Central memory CD8-positive, alpha-beta T cell (primary cell): Measurements from ENCODE around the gene DEFB129.
"Not testable (repeated sequence)": the region's sequence is repeated elsewhere in the genome, so short reads cannot be mapped to it uniquely, and the experiment has no call there.

Experiments
- ATAC-seq: fragments of 150-1000 bp; cut with Tn5 transposase; replicated peaks from 2 replicates; pipeline ENCODE4 v1.10.0; 2022; ENCODE audit warnings: mild to moderate bottlenecking, moderate FRiP score, moderate number of reproducible peaks; ENCODE audit not compliant: poor library complexity, severe bottlenecking; ENCODE audit errors: extremely low read depth
- DNase-seq, 2 donors: peaks; one replicate each; pipeline ENCODE4 v3.0.0; 2021; ENCODE audit warnings: low spot score in 2 of 2
- H3K27ac Mint-ChIP-seq: one replicate; pipeline ENCODE4 v1.8.0; 2022; ENCODE audit warnings: low read depth, mild to moderate bottlenecking, moderate library complexity, mixed read lengths
- H3K27me3 Mint-ChIP-seq: one replicate; pipeline ENCODE4 v1.8.0; 2022; ENCODE audit warnings: mixed read lengths
- H3K36me3 Mint-ChIP-seq: one replicate; pipeline ENCODE4 v1.8.0; 2022; ENCODE audit warnings: mild to moderate bottlenecking, moderate library complexity, mixed read lengths; ENCODE audit not compliant: insufficient read depth
- H3K4me1 Mint-ChIP-seq: one replicate; pipeline ENCODE4 v1.8.0; 2022; ENCODE audit warnings: mixed read lengths
- H3K4me3 Mint-ChIP-seq: one replicate; pipeline ENCODE4 v1.8.0; 2022; ENCODE audit warnings: mild to moderate bottlenecking, moderate library complexity, mixed read lengths
- H3K9me3 Mint-ChIP-seq: one replicate; pipeline ENCODE4 v1.8.0; 2022; ENCODE audit warnings: mixed read lengths

Gene DEFB129

GRCh38 chr20:219290-220115 lies 7.6 kb upstream of the DEFB129 start:
- H3K9me3 Mint-ChIP-seq: no peaks in the 10 kb centered on the region
- no peaks in the 10 kb centered on the region for H3K4me1 Mint-ChIP-seq
- H3K4me3 Mint-ChIP-seq: no peak overlapping the region
- no peak for ATAC-seq
- no peaks in the 10 kb centered on the region for H3K36me3 Mint-ChIP-seq
- no peak overlapping the region for H3K27ac Mint-ChIP-seq
- H3K27me3 Mint-ChIP-seq: peaks cover 71% of the 10 kb centered on the region
- DNase-seq: no peak

DNA sequence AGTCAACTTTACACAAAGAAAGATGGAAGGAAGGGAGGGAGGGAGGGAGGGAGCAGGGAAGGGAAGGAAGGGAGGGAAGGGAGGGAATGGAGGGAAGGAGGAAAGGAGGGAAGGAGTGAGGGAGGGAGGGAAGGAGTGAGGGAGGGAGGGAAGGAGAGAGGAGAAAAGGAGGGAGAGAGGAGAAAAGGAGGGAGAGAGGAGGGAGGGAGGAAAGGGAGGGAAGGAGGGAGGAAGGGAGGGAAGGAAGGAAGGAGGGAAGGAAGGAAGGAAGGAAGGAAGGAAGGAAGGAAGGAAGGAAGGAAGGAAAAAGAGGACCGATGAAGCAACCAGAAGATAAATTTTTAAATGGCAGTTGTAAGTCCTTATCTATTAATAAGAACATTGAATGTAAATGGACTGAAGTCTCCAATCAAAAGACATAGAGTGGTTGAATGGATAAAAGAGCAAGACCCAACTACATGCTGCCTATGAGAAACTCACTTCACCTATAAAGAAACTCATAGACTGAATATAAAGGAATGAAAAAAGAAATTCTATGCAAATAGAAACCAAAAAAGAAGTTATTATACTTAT lies 5.7 kb upstream of the DEFB129 start:
- DNase-seq (no peak), ATAC-seq (no peak)
- Mint-ChIP-seq H3K4me3 (no peak overlapping the region), H3K4me1 (no peaks in the 10 kb centered on the region), H3K36me3 (no peaks in the 10 kb centered on the region), H3K27me3 (peaks cover 86% of the 10 kb centered on the region), H3K27ac (no peak overlapping the region), H3K9me3 (no peaks in the 10 kb centered on the region)

- H3K36me3 Mint-ChIP-seq, H3K4me3 Mint-ChIP-seq, H3K27ac Mint-ChIP-seq, H3K4me1 Mint-ChIP-seq, ATAC-seq, DNase-seq, H3K9me3 Mint-ChIP-seq: not testable (repeated sequence)
- peaks cover 61% of the 10 kb centered on the region for H3K27me3 Mint-ChIP-seq
Measured at GRCh38 chr20:225879-226278, 1.2 kb upstream of the DEFB129 start.

DNA sequence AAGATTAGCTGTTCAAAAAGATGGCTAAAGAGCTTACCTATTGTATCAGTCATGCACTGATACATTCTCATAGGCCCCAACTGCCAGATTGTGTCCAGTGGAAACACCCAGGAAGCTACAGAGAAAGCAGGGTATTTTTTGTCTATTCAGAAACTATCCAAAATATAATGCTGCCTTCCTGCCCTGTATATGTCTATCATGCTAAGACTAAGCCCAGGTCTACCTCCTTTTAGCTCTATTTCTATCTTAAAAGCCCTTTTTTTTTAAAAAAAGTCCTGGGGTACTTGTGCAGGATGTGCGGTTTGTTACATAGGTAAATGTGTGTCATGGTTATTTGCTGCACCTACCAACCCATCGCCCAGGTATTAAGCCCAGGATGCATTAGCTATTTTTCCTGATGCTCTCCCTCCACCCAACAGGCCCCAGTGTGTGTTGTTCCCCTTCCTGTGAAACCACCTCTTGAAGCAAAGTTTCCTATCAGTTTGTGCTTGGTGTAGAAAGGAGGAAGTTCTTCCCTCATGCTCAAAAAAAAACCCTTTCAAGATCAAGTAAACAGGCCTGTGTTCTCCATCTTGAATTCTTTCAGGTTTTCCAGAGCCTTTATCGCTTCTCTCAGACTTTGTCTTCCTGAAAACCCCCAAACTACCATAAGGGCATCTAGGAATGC lies 514 bp downstream of the DEFB129 start:
- Mint-ChIP-seq H3K9me3 (no peaks in the 10 kb centered on the region), H3K36me3 (no peaks in the 10 kb centered on the region), H3K27ac (no peak overlapping the region), H3K27me3 (peaks cover 44% of the 10 kb centered on the region), H3K4me1 (no peaks in the 10 kb centered on the region), H3K4me3 (no peak overlapping the region)
- ATAC-seq (no peak), DNase-seq (no peak)

DNA sequence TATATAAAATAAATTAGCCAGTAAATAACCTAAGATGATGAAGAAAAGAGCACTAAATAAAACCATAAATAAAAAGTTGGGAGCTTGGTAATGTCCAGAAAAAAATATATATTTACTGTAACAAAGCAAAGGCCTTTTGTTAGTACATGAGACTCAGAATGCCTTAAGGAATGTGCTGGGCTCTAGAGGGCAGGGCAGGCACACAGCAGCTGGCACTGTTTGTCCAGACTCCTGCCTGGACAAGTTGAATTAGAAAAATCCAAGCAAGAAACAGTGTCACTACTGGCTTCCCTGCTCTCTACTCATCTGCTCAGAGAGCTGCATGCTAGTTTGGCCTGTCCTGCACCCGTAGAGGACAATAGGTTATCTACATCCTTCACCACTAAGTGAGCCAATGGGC lies 8.8 kb downstream of the DEFB129 start:
- peaks cover 11% of the 10 kb centered on the region for H3K27me3 Mint-ChIP-seq
- no peak overlapping the region for H3K4me3 Mint-ChIP-seq
- no peak overlapping the region for H3K27ac Mint-ChIP-seq
- H3K4me1 Mint-ChIP-seq: peaks cover 7% of the 10 kb centered on the region
- ATAC-seq: no peak
- H3K36me3 Mint-ChIP-seq: no peaks in the 10 kb centered on the region
- no peaks in the 10 kb centered on the region for H3K9me3 Mint-ChIP-seq
- no peak for DNase-seq

DNA sequence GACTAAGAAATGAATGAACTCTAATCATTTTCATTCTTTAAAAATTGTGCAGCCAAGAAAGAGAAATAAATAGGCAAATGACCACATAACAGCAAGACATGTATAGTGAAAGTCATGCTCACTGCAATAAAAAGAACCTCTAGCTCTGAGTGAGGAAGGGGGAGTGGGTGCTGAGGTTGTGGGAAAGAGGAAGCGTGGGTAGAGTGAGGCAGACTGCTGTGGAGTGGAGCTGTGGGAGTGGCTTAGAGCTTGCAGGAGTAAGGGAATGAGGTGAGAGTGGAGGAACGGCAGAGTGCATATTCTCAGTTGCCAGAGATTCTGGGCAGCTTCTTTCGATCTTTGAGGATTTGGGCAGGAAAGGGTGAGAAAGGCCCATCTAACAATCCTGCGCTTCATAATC lies 10.4 kb downstream of the DEFB129 start:
- no peaks in the 10 kb centered on the region for H3K36me3 Mint-ChIP-seq
- peak overlapping the region; percentile 56 for H3K27ac Mint-ChIP-seq
- no peak for DNase-seq
- peak overlapping the region; percentile 44 for H3K4me3 Mint-ChIP-seq
- no peak for ATAC-seq
- H3K4me1 Mint-ChIP-seq: peaks cover 7% of the 10 kb centered on the region
- H3K9me3 Mint-ChIP-seq: no peaks in the 10 kb centered on the region
- peaks cover 12% of the 10 kb centered on the region for H3K27me3 Mint-ChIP-seq

DNA sequence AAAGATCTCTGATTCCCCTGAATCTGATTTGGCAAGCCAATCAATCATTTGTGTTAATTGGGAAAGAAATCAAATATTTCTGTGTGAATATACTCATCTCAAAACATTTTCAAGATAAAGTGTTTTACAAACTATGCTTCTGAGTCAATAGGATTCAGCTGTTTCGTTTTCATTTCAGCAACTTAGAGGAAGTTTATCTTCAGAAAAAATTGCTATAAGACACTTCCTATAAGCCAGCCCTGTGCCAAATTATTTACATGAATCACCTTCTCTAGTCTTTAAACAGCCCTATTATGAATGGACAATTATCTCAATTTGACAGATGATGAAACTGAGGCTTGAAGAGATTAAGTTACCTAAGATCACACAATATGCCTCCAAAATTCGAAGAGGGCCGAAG lies 10.9 kb downstream of the DEFB129 start:
- Mint-ChIP-seq H3K4me3 (peak overlapping the region; percentile 44), H3K27ac (peak overlapping the region; percentile 56), H3K9me3 (no peaks in the 10 kb centered on the region), H3K27me3 (peaks cover 17% of the 10 kb centered on the region), H3K36me3 (no peaks in the 10 kb centered on the region), H3K4me1 (peaks cover 7% of the 10 kb centered on the region)
- ATAC-seq (no peak), DNase-seq (no peak)

DNA sequence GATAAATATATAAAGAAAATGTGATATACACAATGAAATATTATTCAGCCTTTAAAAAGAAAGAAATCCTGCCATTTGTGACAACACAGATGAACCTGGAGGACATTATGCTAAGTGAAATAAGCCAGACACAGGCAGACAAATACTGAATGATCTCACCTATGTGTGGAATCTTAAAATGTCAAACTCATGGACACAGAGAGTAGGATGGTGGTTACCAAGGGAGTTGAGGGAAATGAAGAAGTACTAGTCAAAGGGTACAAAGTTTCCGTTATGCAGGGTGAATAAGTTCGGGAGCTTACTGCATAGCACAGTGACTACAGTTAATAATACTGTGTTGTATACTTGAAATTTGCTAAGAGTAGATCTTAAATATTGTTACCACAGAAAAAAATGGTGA lies 15.8 kb downstream of the DEFB129 start:
- no peaks in the 10 kb centered on the region for H3K4me1 Mint-ChIP-seq
- H3K9me3 Mint-ChIP-seq: no peaks in the 10 kb centered on the region
- H3K4me3 Mint-ChIP-seq: no peak overlapping the region
- ATAC-seq (no peak), DNase-seq (no peak)
- peaks cover 29% of the 10 kb centered on the region for H3K27me3 Mint-ChIP-seq
- no peaks in the 10 kb centered on the region for H3K36me3 Mint-ChIP-seq
- no peak overlapping the region for H3K27ac Mint-ChIP-seq

GRCh38 chr20:251354-251753 lies 24.3 kb downstream of the DEFB129 start:
- H3K27ac Mint-ChIP-seq: no peak overlapping the region
- DNase-seq (no peak), ATAC-seq (no peak)
- no peak overlapping the region for H3K4me3 Mint-ChIP-seq
- H3K27me3 Mint-ChIP-seq: peaks cover 27% of the 10 kb centered on the region
- H3K4me1 Mint-ChIP-seq: peaks cover 5% of the 10 kb centered on the region
- no peaks in the 10 kb centered on the region for H3K36me3 Mint-ChIP-seq
- no peaks in the 10 kb centered on the region for H3K9me3 Mint-ChIP-seq

DNA sequence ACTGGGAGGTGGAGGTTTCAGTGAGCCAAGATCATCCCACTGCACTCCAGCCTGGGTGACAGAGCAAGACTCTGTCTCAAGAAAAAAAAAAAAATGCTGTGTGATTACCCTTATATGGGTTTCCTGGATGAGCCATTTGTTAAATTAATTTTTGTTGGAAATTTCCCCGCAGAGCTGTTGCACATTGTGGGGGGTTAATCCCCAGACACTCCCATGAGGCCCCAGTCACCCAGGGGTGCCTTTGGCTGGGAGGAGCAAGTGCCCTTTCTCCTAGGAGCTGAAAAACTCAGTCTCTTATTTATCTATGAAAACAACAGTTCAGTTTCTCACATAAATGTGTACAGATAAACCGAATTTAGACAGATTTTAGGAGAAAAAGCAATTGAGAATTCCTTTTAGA lies 25.7 kb downstream of the DEFB129 start:
- H3K4me1 Mint-ChIP-seq: peaks cover 5% of the 10 kb centered on the region
- no peak overlapping the region for H3K4me3 Mint-ChIP-seq
- DNase-seq (no peak), ATAC-seq (no peak)
- no peaks in the 10 kb centered on the region for H3K36me3 Mint-ChIP-seq
- H3K27ac Mint-ChIP-seq: no peak overlapping the region
- no peaks in the 10 kb centered on the region for H3K9me3 Mint-ChIP-seq
- peaks cover 34% of the 10 kb centered on the region for H3K27me3 Mint-ChIP-seq

- H3K4me1 Mint-ChIP-seq, DNase-seq, H3K36me3 Mint-ChIP-seq, H3K9me3 Mint-ChIP-seq, ATAC-seq, H3K4me3 Mint-ChIP-seq, H3K27ac Mint-ChIP-seq: not testable (repeated sequence)
- H3K27me3 Mint-ChIP-seq: peaks cover 40% of the 10 kb centered on the region
Measured at GRCh38 chr20:253447-253846, 26.4 kb downstream of the DEFB129 start.

DNA sequence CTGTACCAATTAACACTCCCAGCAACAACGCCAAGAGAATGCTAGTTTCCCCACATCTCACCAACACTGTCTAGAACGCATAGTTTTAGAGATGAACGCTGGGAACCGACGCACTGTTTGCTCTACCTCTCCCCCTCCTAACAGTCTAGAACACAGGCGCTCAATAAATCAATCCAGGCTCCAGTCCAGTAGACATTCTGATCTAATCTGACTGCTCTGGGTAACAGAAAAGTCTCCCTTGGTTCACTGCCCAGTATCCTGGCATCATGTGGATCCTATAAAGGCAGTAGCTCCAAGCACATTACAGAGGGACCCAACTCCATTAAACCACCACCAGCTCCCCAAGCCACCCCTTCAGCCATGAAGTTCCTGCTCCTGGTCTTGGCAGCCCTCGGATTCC lies 30.4 kb downstream of the DEFB129 start, which contains the start of gene DEFB132:
Gene DEFB132, plus strand, starts transcription at position 306 of the 400 bp plus-strand sequence. Its CDS starts 55 bp downstream, at position 361.
- Mint-ChIP-seq H3K36me3 (no peaks in the 10 kb centered on the region), H3K27ac (no peak within 1 kb of the TSS), H3K4me3 (no peak within 1 kb of the TSS), H3K9me3 (no peaks in the 10 kb centered on the region), H3K4me1 (no peaks in the 10 kb centered on the region), H3K27me3 (peaks cover 38% of the 10 kb centered on the region)
- DNase-seq (no peak), ATAC-seq (no peak)
